ENCODE results near the gene CIB2.

Gene CIB2

DNA sequence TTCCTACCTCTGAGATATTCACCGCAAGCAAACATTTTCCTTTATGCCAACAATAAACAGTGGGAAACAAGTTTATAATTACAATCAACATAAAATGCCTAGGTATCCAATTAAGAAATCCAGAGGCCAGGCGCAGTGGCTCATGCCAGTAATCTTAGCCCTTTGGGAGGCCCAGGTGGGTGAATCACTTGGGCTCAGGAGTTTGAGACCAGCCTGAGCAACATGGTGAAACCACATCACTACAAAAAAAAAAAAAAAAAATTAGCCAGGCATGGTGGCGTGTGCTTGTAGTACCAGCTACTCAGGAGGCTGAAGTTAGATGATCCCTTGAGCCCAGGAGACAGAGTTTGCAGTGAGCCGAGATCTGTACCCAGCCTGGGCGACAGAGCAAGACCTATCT is 71.0 kb downstream of the CIB2 start:
- no peak for DNase-seq (ENCODE audit: low spot score)
- H3K27ac ChIP-seq (ENCODE audit: poor library complexity, severe bottlenecking), result peak overlapping the region; percentile 81
- peaks cover 51% of the 10 kb centered on the region for H3K4me1 ChIP-seq (ENCODE audit: insufficient read depth, poor library complexity, severe bottlenecking)
- H3K4me3 ChIP-seq (ENCODE audit: severe bottlenecking), result no peak overlapping the region
- no peaks in the 10 kb centered on the region for H3K27me3 ChIP-seq (ENCODE audit: insufficient read depth, poor library complexity, severe bottlenecking)
- no peaks in the 10 kb centered on the region for H3K36me3 ChIP-seq (ENCODE audit: low read depth)
- ATAC-seq (ENCODE audit: low read depth), result no peak
- TF ChIP-seq, protein P1, sequence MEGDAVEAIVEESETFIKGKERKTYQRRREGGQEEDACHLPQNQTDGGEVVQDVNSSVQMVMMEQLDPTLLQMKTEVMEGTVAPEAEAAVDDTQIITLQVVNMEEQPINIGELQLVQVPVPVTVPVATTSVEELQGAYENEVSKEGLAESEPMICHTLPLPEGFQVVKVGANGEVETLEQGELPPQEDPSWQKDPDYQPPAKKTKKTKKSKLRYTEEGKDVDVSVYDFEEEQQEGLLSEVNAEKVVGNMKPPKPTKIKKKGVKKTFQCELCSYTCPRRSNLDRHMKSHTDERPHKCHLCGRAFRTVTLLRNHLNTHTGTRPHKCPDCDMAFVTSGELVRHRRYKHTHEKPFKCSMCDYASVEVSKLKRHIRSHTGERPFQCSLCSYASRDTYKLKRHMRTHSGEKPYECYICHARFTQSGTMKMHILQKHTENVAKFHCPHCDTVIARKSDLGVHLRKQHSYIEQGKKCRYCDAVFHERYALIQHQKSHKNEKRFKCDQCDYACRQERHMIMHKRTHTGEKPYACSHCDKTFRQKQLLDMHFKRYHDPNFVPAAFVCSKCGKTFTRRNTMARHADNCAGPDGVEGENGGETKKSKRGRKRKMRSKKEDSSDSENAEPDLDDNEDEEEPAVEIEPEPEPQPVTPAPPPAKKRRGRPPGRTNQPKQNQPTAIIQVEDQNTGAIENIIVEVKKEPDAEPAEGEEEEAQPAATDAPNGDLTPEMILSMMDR (IDR thresholded peaks at IDR 0.05; ENCODE audit: poor library complexity, severe bottlenecking), result no peak
- no peaks in the 10 kb centered on the region for H3K9me3 ChIP-seq (ENCODE audit: severe bottlenecking)

DNA sequence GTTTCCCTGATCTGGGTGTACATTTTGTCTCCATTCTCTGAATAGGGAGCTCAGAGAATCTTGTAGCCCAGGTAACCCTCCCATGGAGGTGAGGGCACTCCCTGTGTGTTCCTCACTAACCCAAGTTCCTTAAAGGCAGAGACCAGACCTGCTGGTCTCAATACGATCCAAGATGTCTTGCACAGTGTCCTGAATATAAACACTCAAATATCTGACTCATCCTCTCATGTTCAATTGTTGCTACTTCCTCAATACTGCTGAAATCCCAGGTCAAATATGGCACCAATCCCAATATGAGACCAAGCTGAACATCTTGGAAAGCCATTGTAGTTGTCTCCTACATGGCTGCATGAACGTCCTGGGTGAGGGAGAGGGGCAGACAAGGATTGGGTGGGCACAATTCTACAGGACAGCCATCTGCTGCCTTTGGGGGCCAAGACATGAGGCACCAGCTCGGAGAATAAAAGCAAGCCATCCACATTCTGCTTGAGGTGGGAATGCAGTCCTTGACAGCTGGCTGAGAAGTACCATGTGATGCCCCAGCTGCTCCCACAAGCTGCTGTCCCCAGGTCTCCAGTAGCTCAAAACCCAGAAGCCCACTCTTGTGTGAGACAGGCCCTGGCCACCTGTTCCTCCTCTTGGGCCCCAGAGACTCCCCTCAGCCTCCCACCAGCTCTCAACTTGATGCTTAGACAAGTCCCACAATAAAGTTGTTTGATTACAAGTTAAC is 72.0 kb downstream of the CIB2 start:
- H3K36me3 ChIP-seq (ENCODE audit: low read depth), result peaks cover 8% of the 10 kb centered on the region
- peak overlapping the region; percentile 81 for H3K27ac ChIP-seq (ENCODE audit: poor library complexity, severe bottlenecking)
- DNase-seq (ENCODE audit: low spot score), result no peak
- no peaks in the 10 kb centered on the region for H3K9me3 ChIP-seq (ENCODE audit: severe bottlenecking)
- peaks cover 44% of the 10 kb centered on the region for H3K4me1 ChIP-seq (ENCODE audit: insufficient read depth, poor library complexity, severe bottlenecking)
- H3K27me3 ChIP-seq (ENCODE audit: insufficient read depth, poor library complexity, severe bottlenecking), result no peaks in the 10 kb centered on the region
- TF ChIP-seq, protein P1 (IDR thresholded peaks at IDR 0.05; ENCODE audit: poor library complexity, severe bottlenecking), result no peak
- H3K4me3 ChIP-seq (ENCODE audit: severe bottlenecking), result no peak overlapping the region
- no peak for ATAC-seq (ENCODE audit: low read depth)

DNA sequence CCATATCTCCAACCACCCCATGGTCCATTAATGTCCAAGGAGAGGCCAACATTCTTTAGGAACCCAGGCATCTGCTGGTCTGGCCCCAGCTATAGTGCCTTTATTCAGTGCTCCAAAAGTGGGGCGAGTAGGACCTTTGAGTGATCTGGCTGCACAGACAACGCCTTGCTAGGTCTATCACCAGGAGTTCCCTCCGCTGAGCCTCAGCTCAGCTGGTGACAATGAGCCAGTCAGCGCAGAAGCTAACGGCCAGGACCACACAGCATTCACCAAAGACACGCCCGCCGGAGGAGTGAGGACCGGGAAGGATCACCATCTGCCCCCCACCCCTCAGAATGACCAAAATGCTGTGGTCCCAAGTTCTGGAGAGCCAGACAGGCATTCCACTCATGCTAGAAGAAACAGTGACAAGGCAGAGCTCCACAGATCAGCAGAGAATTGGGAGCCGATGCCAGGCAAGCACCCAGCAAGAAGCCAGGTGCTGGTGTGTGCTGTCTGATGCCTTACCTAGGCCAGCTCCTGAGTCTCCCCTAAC is 72.8 kb downstream of the CIB2 start:
- peak overlapping the region; percentile 81 for H3K27ac ChIP-seq (ENCODE audit: poor library complexity, severe bottlenecking)
- no peaks in the 10 kb centered on the region for H3K27me3 ChIP-seq (ENCODE audit: insufficient read depth, poor library complexity, severe bottlenecking)
- ATAC-seq (ENCODE audit: low read depth) (no peak), DNase-seq (ENCODE audit: low spot score) (no peak)
- H3K4me3 ChIP-seq (ENCODE audit: severe bottlenecking), result no peak overlapping the region
- TF ChIP-seq, protein P1 (IDR thresholded peaks at IDR 0.05; ENCODE audit: poor library complexity, severe bottlenecking), result no peak
- H3K4me1 ChIP-seq (ENCODE audit: insufficient read depth, poor library complexity, severe bottlenecking), result peaks cover 41% of the 10 kb centered on the region
- H3K9me3 ChIP-seq (ENCODE audit: severe bottlenecking), result no peaks in the 10 kb centered on the region
- H3K36me3 ChIP-seq (ENCODE audit: low read depth), result peaks cover 16% of the 10 kb centered on the region

GRCh38 chr15:78057803-78058202 is 73.4 kb downstream of the CIB2 start:
- Histone ChIP-seq H3K27me3 (ENCODE audit: insufficient read depth, poor library complexity, severe bottlenecking) (no peaks in the 10 kb centered on the region), H3K9me3 (ENCODE audit: severe bottlenecking) (no peaks in the 10 kb centered on the region), H3K27ac (ENCODE audit: poor library complexity, severe bottlenecking) (peak overlapping the region; percentile 81), H3K4me1 (ENCODE audit: insufficient read depth, poor library complexity, severe bottlenecking) (peaks cover 41% of the 10 kb centered on the region), H3K4me3 (ENCODE audit: severe bottlenecking) (no peak overlapping the region), H3K36me3 (ENCODE audit: low read depth) (peaks cover 22% of the 10 kb centered on the region)
- ATAC-seq (ENCODE audit: low read depth), result no peak
- no peak for DNase-seq (ENCODE audit: low spot score)
- TF ChIP-seq, protein P1 (IDR thresholded peaks at IDR 0.05; ENCODE audit: poor library complexity, severe bottlenecking), result no peak

- TF ChIP-seq, protein P1 (IDR thresholded peaks at IDR 0.05; ENCODE audit: poor library complexity, severe bottlenecking), result no peak
- H3K4me1 ChIP-seq (ENCODE audit: insufficient read depth, poor library complexity, severe bottlenecking), result peaks cover 35% of the 10 kb centered on the region
- H3K27ac ChIP-seq (ENCODE audit: poor library complexity, severe bottlenecking), result peak overlapping the region; percentile 81
- H3K27me3 ChIP-seq (ENCODE audit: insufficient read depth, poor library complexity, severe bottlenecking), result no peaks in the 10 kb centered on the region
- DNase-seq (ENCODE audit: low spot score) (no peak), ATAC-seq (ENCODE audit: low read depth) (peak; percentile 66)
- no peaks in the 10 kb centered on the region for H3K9me3 ChIP-seq (ENCODE audit: severe bottlenecking)
- H3K36me3 ChIP-seq (ENCODE audit: low read depth), result peaks cover 28% of the 10 kb centered on the region
- H3K4me3 ChIP-seq (ENCODE audit: severe bottlenecking), result no peak overlapping the region
Observed at GRCh38 chr15:78056714-78057269, 74.5 kb downstream of the CIB2 start.
